K562 (cell line): ENCODE measurements around the gene GPX6. TPM values are rescaled to one million over a fixed set of nuclear protein-coding genes. Genes with fewer than 3 reads are reported as not detected.

Experiments
- ATF7 ChIP-seq: fragments of 450-650 bp; IDR thresholded peaks from 2 replicates; pipeline ENCODE4 v1.7.1; 2014; ENCODE audit warnings: mild to moderate bottlenecking, moderate library complexity
- DPF2 ChIP-seq: fragments of 450-650 bp; IDR thresholded peaks from 2 replicates; pipeline ENCODE4 v1.6.1; 2016
- FOXJ2 ChIP-seq: fragments of 200-800 bp; sonication (Bioruptor generic); IDR thresholded peaks from 2 replicates; pipeline ENCODE4 v1.6.1; 2016; ENCODE audit warnings: missing genetic modification characterization, missing compliant biosample characterization
- MAFG ChIP-seq: fragments of 450-650 bp; conservative IDR thresholded peaks from 2 replicates; pipeline ENCODE4 v1.6.1; 2016; ENCODE audit warnings: missing genetic modification characterization, missing compliant biosample characterization
- SMARCE1 ChIP-seq: fragments of 450-650 bp; IDR thresholded peaks from 2 replicates; pipeline ENCODE4 v1.7.1; 2016; ENCODE audit warnings: mild to moderate bottlenecking
- TOE1 ChIP-seq, 2 experiments: fragments of 450-650 bp in 1 of 2; sonication (generic) in 1 of 2; formaldehyde crosslinking in 1 of 2; IDR thresholded peaks; 2 replicates each; pipeline versions ENCODE4 v1.7.1 to v1.8.0; 2016 to 2022; ENCODE audit warnings: borderline replicate concordance in 2 of 2, mild to moderate bottlenecking in 2 of 2, antibody characterized with exemption in 1 of 2, inconsistent platforms in 1 of 2, low read depth in 1 of 2, missing genetic modification reagents in 1 of 2, moderate library complexity in 1 of 2
- ZNF197 ChIP-seq: fragments of 200-800 bp; sonication (Bioruptor generic); IDR thresholded peaks from 2 replicates; pipeline ENCODE4 v1.6.1; 2016; ENCODE audit warnings: low read depth, missing genetic modification characterization, missing compliant biosample characterization
- ZNF316 ChIP-seq: fragments of 450-650 bp; IDR thresholded peaks from 2 replicates; pipeline ENCODE4 v1.6.1; 2016
- ZNF354B ChIP-seq: fragments of 250-450 bp; sonication (Bioruptor Pico); IDR thresholded peaks from 2 replicates; pipeline ENCODE4 v1.4.0; 2020
- ZNF766 ChIP-seq: fragments of 200-800 bp; sonication (Bioruptor generic); conservative IDR thresholded peaks from 2 replicates; pipeline ENCODE4 v1.6.1; 2016; ENCODE audit warnings: missing genetic modification characterization, missing compliant biosample characterization
- polyA plus RNA-seq, 8 experiments: library from polyadenylated mRNA; depleted of rRNA in 4 of 8; stranded (reverse) in 5 of 8; unstranded in 3 of 8; fragments of >200 nt; fragmentation: Nextera tagmentation in 2 of 8; fragmentation: Illumina TruSeq in 1 of 8; extraction: Ambion mirVana in 2 of 8; extraction: Trizol in 1 of 8; gene quantifications; 2 replicates each; pipeline versions ENCODE4 v1.2.1 to v1.2.3, GENCODE V29; 2011 to 2014; ENCODE audit warnings: inconsistent platforms in 1 of 8, missing spikeins in 1 of 8
- total RNA-seq, 7 experiments: library from RNA; depleted of rRNA in 6 of 7; stranded (reverse); fragments of >200 nt in 6 of 7; fragmentation: Illumina TruSeq in 2 of 7; extraction: Trizol in 2 of 7; gene quantifications; 2 replicates each; pipeline versions ENCODE4 v1.2.1 to v1.2.3, GENCODE V29; 2011 to 2021; ENCODE audit warnings: low replicate concordance in 1 of 7
- TF ChIP-seq, protein P1 (sequence below), 2 experiments: fragments of 450-650 bp in 1 of 2; sonication (generic) in 1 of 2; formaldehyde crosslinking in 1 of 2; IDR thresholded peaks in 1 of 2; conservative IDR thresholded peaks in 1 of 2; 2 replicates each; pipeline versions ENCODE4 v1.6.1 to v1.8.1; 2016 to 2023; ENCODE audit warnings: mild to moderate bottlenecking in 2 of 2, moderate library complexity in 2 of 2, inconsistent platforms in 1 of 2, missing genetic modification reagents in 1 of 2

GPX6 gene
- total and polyA plus RNA-seq, 9 of the 15 experiments (the other 6 are each of a cell fraction or from before 2014, with no cell fraction given) = not detected

GRCh38 chr6:28458568-28458967 is 57.0 kb downstream of the GPX6 start (continued):
- TF ChIP-seq ZNF354B (CRISPR knock-in tag) (no peak), TOE1 (IDR thresholded peaks at IDR 0.05; ENCODE audit: borderline replicate concordance) (0 out of 2 replicates have a peak, but pooled peaks have one; percentile 25), TOE1 (CRISPR knock-in tag; IDR thresholded peaks at IDR 0.05; ENCODE audit: borderline replicate concordance, low read depth) (no peak), ZNF197 (CRISPR knock-in tag) (no peak), FOXJ2 (tag) (peak; percentile 50; the same call in 1 of the 2 replicates), SMARCE1 (peak; percentile 46; the same call in 1 of the 2 replicates), MAFG (peak; percentile 64), ZNF316 (peak; percentile 63), ZNF766 (CRISPR knock-in tag) (peak; percentile 85), DPF2 (0 out of 2 replicates have a peak, but pooled peaks have one; percentile 19), ATF7 (peak; percentile 65)
- TF ChIP-seq, protein P1, sequence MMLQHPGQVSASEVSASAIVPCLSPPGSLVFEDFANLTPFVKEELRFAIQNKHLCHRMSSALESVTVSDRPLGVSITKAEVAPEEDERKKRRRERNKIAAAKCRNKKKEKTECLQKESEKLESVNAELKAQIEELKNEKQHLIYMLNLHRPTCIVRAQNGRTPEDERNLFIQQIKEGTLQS (IDR thresholded peaks at IDR 0.05) = peak; percentile 63
- TF ChIP-seq, protein P1 (CRISPR knock-in tag; conservative IDR thresholded peaks at IDR 0.05) = no peak
- TF ChIP-seq, all 486 proteins: peak for 14

Other genes with a start within 250 kb of the GPX6 start
- gene ZSCAN26, start 248.7 kb downstream of the GPX6 start, total RNA-seq (2014; rRNA removed) = 5.4 and 5.9 TPM in 2 replicates
- gene ZSCAN26, start 248.7 kb downstream of the GPX6 start, total RNA-seq (2014; rRNA removed; fragmentation: Illumina TruSeq; extraction: Trizol) = 10.5 and 10.7 TPM in 2 replicates
- gene ZSCAN26, start 248.7 kb downstream of the GPX6 start, total RNA-seq (2015; rRNA removed; fragmentation: Illumina TruSeq; extraction: Trizol) = 10.7 and 11.0 TPM in 2 replicates
- gene ZSCAN26, start 248.7 kb downstream of the GPX6 start, total RNA-seq (2021) = 6.1 and 6.9 TPM in 2 replicates
- 14.2 and 14.6 TPM in 2 replicates for gene ZSCAN26, start 248.7 kb downstream of the GPX6 start, polyA plus RNA-seq (2011; rRNA removed)
- 12.2 and 12.4 TPM in 2 replicates for gene ZSCAN26, start 248.7 kb downstream of the GPX6 start, polyA plus RNA-seq (2014; fragmentation: Illumina TruSeq; extraction: Trizol)
- 10 to 100 TPM in 1 of 2 experiments, 1 to 10 TPM in 1; 7.3 to 12.8 TPM for gene ZSCAN26, start 248.7 kb downstream of the GPX6 start, polyA plus RNA-seq (2014; fragmentation: Nextera tagmentation; extraction: Ambion mirVana)
- 6.4 and 8.4 TPM in 2 replicates for gene ZSCAN26, start 248.7 kb downstream of the GPX6 start, polyA plus RNA-seq (2014; rRNA removed)
- 4.4 and 5.8 TPM in 2 replicates for gene PGBD1, start 234.2 kb downstream of the GPX6 start, total RNA-seq (2014; rRNA removed)
- 9.0 and 10.0 TPM in 2 replicates for gene PGBD1, start 234.2 kb downstream of the GPX6 start, total RNA-seq (2014; rRNA removed; fragmentation: Illumina TruSeq; extraction: Trizol)
- 8.3 and 8.9 TPM in 2 replicates for gene PGBD1, start 234.2 kb downstream of the GPX6 start, total RNA-seq (2015; rRNA removed; fragmentation: Illumina TruSeq; extraction: Trizol)
- gene PGBD1, start 234.2 kb downstream of the GPX6 start, total RNA-seq (2021) = 6.5 and 7.4 TPM in 2 replicates
- 7.1 and 8.2 TPM in 2 replicates for gene PGBD1, start 234.2 kb downstream of the GPX6 start, polyA plus RNA-seq (2011; rRNA removed)
- 6.5 and 7.3 TPM in 2 replicates for gene PGBD1, start 234.2 kb downstream of the GPX6 start, polyA plus RNA-seq (2014; fragmentation: Illumina TruSeq; extraction: Trizol)
- gene PGBD1, start 234.2 kb downstream of the GPX6 start, polyA plus RNA-seq (2014; fragmentation: Nextera tagmentation; extraction: Ambion mirVana) = 1 to 10 TPM; 3.3 to 3.5 TPM
- gene PGBD1, start 234.2 kb downstream of the GPX6 start, polyA plus RNA-seq (2014; rRNA removed) = 5.6 and 6.1 TPM in 2 replicates
- gene ZSCAN31, start 179.6 kb downstream of the GPX6 start, total RNA-seq (2014; rRNA removed) = 4.1 and 6.3 TPM in 2 replicates
- 8.4 and 9.0 TPM in 2 replicates for gene ZSCAN31, start 179.6 kb downstream of the GPX6 start, total RNA-seq (2014; rRNA removed; fragmentation: Illumina TruSeq; extraction: Trizol)
- gene ZSCAN31, start 179.6 kb downstream of the GPX6 start, total RNA-seq (2015; rRNA removed; fragmentation: Illumina TruSeq; extraction: Trizol) = 11.4 and 12.1 TPM in 2 replicates
- gene ZSCAN31, start 179.6 kb downstream of the GPX6 start, total RNA-seq (2021) = 5.7 and 7.4 TPM in 2 replicates
- 8.4 and 9.8 TPM in 2 replicates for gene ZSCAN31, start 179.6 kb downstream of the GPX6 start, polyA plus RNA-seq (2011; rRNA removed)
- gene ZSCAN31, start 179.6 kb downstream of the GPX6 start, polyA plus RNA-seq (2014; fragmentation: Illumina TruSeq; extraction: Trizol) = 7.9 and 8.5 TPM in 2 replicates
- gene ZSCAN31, start 179.6 kb downstream of the GPX6 start, polyA plus RNA-seq (2014; fragmentation: Nextera tagmentation; extraction: Ambion mirVana) = 1 to 10 TPM; 5.0 to 7.0 TPM
- gene ZSCAN31, start 179.6 kb downstream of the GPX6 start, polyA plus RNA-seq (2014; rRNA removed) = 3.9 and 5.7 TPM in 2 replicates
- 5.5 and 9.1 TPM in 2 replicates for gene ZKSCAN3, start 165.8 kb downstream of the GPX6 start, total RNA-seq (2014; rRNA removed)
- 12.4 and 12.8 TPM in 2 replicates for gene ZKSCAN3, start 165.8 kb downstream of the GPX6 start, total RNA-seq (2014; rRNA removed; fragmentation: Illumina TruSeq; extraction: Trizol)
- gene ZKSCAN3, start 165.8 kb downstream of the GPX6 start, total RNA-seq (2015; rRNA removed; fragmentation: Illumina TruSeq; extraction: Trizol) = 12.2 and 12.4 TPM in 2 replicates
- gene ZKSCAN3, start 165.8 kb downstream of the GPX6 start, total RNA-seq (2021) = 10.2 and 11.1 TPM in 2 replicates
- 11.4 and 12.2 TPM in 2 replicates for gene ZKSCAN3, start 165.8 kb downstream of the GPX6 start, polyA plus RNA-seq (2011; rRNA removed)
- 9.0 and 10.4 TPM in 2 replicates for gene ZKSCAN3, start 165.8 kb downstream of the GPX6 start, polyA plus RNA-seq (2014; fragmentation: Illumina TruSeq; extraction: Trizol)
- gene ZKSCAN3, start 165.8 kb downstream of the GPX6 start, polyA plus RNA-seq (2014; fragmentation: Nextera tagmentation; extraction: Ambion mirVana) = 1 to 10 TPM; 3.0 to 4.3 TPM
- 6.9 and 8.0 TPM in 2 replicates for gene ZKSCAN3, start 165.8 kb downstream of the GPX6 start, polyA plus RNA-seq (2014; rRNA removed)
- 12.3 and 12.5 TPM in 2 replicates for gene ZSCAN12, start 116.0 kb downstream of the GPX6 start, total RNA-seq (2014; rRNA removed)
- gene ZSCAN12, start 116.0 kb downstream of the GPX6 start, total RNA-seq (2014; rRNA removed; fragmentation: Illumina TruSeq; extraction: Trizol) = 19.4 and 22.6 TPM in 2 replicates
- 17.7 and 19.6 TPM in 2 replicates for gene ZSCAN12, start 116.0 kb downstream of the GPX6 start, total RNA-seq (2015; rRNA removed; fragmentation: Illumina TruSeq; extraction: Trizol)
- 12.1 and 12.5 TPM in 2 replicates for gene ZSCAN12, start 116.0 kb downstream of the GPX6 start, total RNA-seq (2021)
- gene ZSCAN12, start 116.0 kb downstream of the GPX6 start, polyA plus RNA-seq (2011; rRNA removed) = 14.5 and 18.5 TPM in 2 replicates
- 12.3 and 14.5 TPM in 2 replicates for gene ZSCAN12, start 116.0 kb downstream of the GPX6 start, polyA plus RNA-seq (2014; fragmentation: Illumina TruSeq; extraction: Trizol)
- gene ZSCAN12, start 116.0 kb downstream of the GPX6 start, polyA plus RNA-seq (2014; fragmentation: Nextera tagmentation; extraction: Ambion mirVana) = 1 to 10 TPM; 2.5 to 7.9 TPM
- 10.4 and 11.4 TPM in 2 replicates for gene ZSCAN12, start 116.0 kb downstream of the GPX6 start, polyA plus RNA-seq (2014; rRNA removed)
- gene ZSCAN23, start 72.3 kb downstream of the GPX6 start, total RNA-seq (2014; rRNA removed) = 0.05 and 0.16 TPM in 2 replicates
- 0.25 and 0.32 TPM in 2 replicates for gene ZSCAN23, start 72.3 kb downstream of the GPX6 start, total RNA-seq (2014; rRNA removed; fragmentation: Illumina TruSeq; extraction: Trizol)
- 0.29 and 0.30 TPM in 2 replicates for gene ZSCAN23, start 72.3 kb downstream of the GPX6 start, total RNA-seq (2015; rRNA removed; fragmentation: Illumina TruSeq; extraction: Trizol)
- gene ZSCAN23, start 72.3 kb downstream of the GPX6 start, total RNA-seq (2021) = 0.22 and 0.34 TPM in 2 replicates
- gene ZSCAN23, start 72.3 kb downstream of the GPX6 start, polyA plus RNA-seq (2011; rRNA removed) = 0.24 and 0.49 TPM in 2 replicates
- 0.18 and 0.19 TPM in 2 replicates for gene ZSCAN23, start 72.3 kb downstream of the GPX6 start, polyA plus RNA-seq (2014; fragmentation: Illumina TruSeq; extraction: Trizol)
- under 1 TPM in 1 of 2 experiments, not detected in 1; 0.08 TPM for gene ZSCAN23, start 72.3 kb downstream of the GPX6 start, polyA plus RNA-seq (2014; fragmentation: Nextera tagmentation; extraction: Ambion mirVana)
- gene ZSCAN23, start 72.3 kb downstream of the GPX6 start, polyA plus RNA-seq (2014; rRNA removed) = 0.17 and 0.38 TPM in 2 replicates
- gene GPX5, start 10.1 kb upstream of the GPX6 start, total RNA-seq (2014; rRNA removed) = not detected in 2 replicates
- 0.18 TPM in 1 of 2 replicates, not detected in the other for gene GPX5, start 10.1 kb upstream of the GPX6 start, total RNA-seq (2014; rRNA removed; fragmentation: Illumina TruSeq; extraction: Trizol)
- not detected in 2 replicates for gene GPX5, start 10.1 kb upstream of the GPX6 start, total RNA-seq (2015; rRNA removed; fragmentation: Illumina TruSeq; extraction: Trizol)
- not detected in 2 replicates for gene GPX5, start 10.1 kb upstream of the GPX6 start, total RNA-seq (2021)
- gene GPX5, start 10.1 kb upstream of the GPX6 start, polyA plus RNA-seq (2011; rRNA removed) = not detected in 2 replicates
- not detected in 2 replicates for gene GPX5, start 10.1 kb upstream of the GPX6 start, polyA plus RNA-seq (2014; fragmentation: Illumina TruSeq; extraction: Trizol)
- under 1 TPM in 1 of 2 experiments, not detected in 1; 0.15 TPM for gene GPX5, start 10.1 kb upstream of the GPX6 start, polyA plus RNA-seq (2014; fragmentation: Nextera tagmentation; extraction: Ambion mirVana)
- gene GPX5, start 10.1 kb upstream of the GPX6 start, polyA plus RNA-seq (2014; rRNA removed) = 0.07 TPM in 1 of 2 replicates, not detected in the other